Sigmoid colon (tissue), 7 donors: ENCODE results near the gene MPDZ. TPM values are rescaled to one million over a fixed set of nuclear protein-coding genes. Genes with fewer than 3 reads are reported as not detected.

Experiments used
- DNase-seq: peaks from one replicate; pipeline ENCODE4 v3.0.0-alpha.2; 2019
- H3K27ac ChIP-seq, 4 donors: fragments of 200-600 bp; sonication (generic); one replicate each; pipeline ENCODE4 v1.5.1; 2016 to 2019; ENCODE audit warnings: mild to moderate bottlenecking in 1 of 4
- H3K27me3 ChIP-seq, 3 donors: fragments of 200-600 bp; sonication (generic); one replicate each; pipeline ENCODE4 v1.5.1; 2019; ENCODE audit warnings: mild to moderate bottlenecking in 1 of 3
- H3K36me3 ChIP-seq, 4 donors: fragments of 200-600 bp; sonication (generic); one replicate each; pipeline ENCODE4 v1.5.1; 2016 to 2019
- H3K4me1 ChIP-seq, 4 donors: fragments of 200-600 bp; sonication (generic); one replicate each; pipeline ENCODE4 v1.5.1; 2017 to 2019
- H3K4me3 ChIP-seq, 4 donors: fragments of 200-600 bp; sonication (generic); one replicate each; pipeline ENCODE4 v1.5.1; 2017 to 2019; ENCODE audit warnings: mild to moderate bottlenecking in 2 of 4, moderate library complexity in 1 of 4
- H3K9me3 ChIP-seq, 4 donors: fragments of 200-600 bp in 3 of 4; sonication (generic) in 3 of 4; one replicate each; pipeline versions ENCODE4 v1.5.1 to v1.6.1; 2013 to 2019
- CTCF ChIP-seq, 4 experiments: fragments of 450-650 bp in 3 of 4; fragments of 200-600 bp in 1 of 4; IDR thresholded peaks; one replicate each; pipeline ENCODE4 v1.5.1; 2016 to 2019; ENCODE audit warnings: antibody characterized with exemption in 4 of 4, mild to moderate bottlenecking in 3 of 4, moderate library complexity in 2 of 4
- EP300 ChIP-seq, 4 donors: sonication (generic); formaldehyde crosslinking; IDR thresholded peaks; one replicate each; pipeline ENCODE4 v1.6.1; 2017; ENCODE audit warnings: antibody characterized with exemption in 4 of 4
- POLR2A ChIP-seq, 2 donors: fragments of 450-650 bp; IDR thresholded peaks; one replicate each; pipeline ENCODE4 v1.6.1; 2016; ENCODE audit warnings: antibody characterized with exemption in 2 of 2, mild to moderate bottlenecking in 2 of 2, moderate library complexity in 2 of 2
- POLR2AphosphoS5 ChIP-seq, 4 donors: sonication (generic); formaldehyde crosslinking; IDR thresholded peaks; one replicate each; pipeline ENCODE4 v1.6.1; 2017; ENCODE audit warnings: antibody characterized with exemption in 4 of 4
- WGBS, 2 donors: extraction: QIAGEN DNeasy Blood & Tissue Kit; methylation state at CpG; one replicate each; pipeline ENCODE4 v1.1.7; 2013; 5-methylcytosine and 5-hydroxymethylcytosine counted together
- intact Hi-C: fragments of 100-400 bp; cut with DNase I; formaldehyde crosslinking; loops from one replicate; pipeline ENCODE4 v1.15.1; 2023
- polyA plus RNA-seq, 3 donors: library from polyadenylated mRNA; stranded (reverse); fragments of 200-250 nt; gene quantifications; one replicate each; pipeline ENCODE4 v1.2.3, GENCODE V29; 2013
- total RNA-seq, 4 donors: library from RNA; depleted of rRNA; stranded (reverse); fragments of >200 nt; gene quantifications; one replicate each; pipeline ENCODE4 v1.1.0, GENCODE V29; 2016
- donor health status: healthy with polysubstance abuse.
- donor health status: Bipolar disorder and iron deficiency.
- donor health status: healthy.

MPDZ gene
- total and polyA plus RNA-seq, 7 donors, result 3.6 to 72.2 (median 62.8) TPM

- no peak for DNase-seq
- Histone ChIP-seq H3K27ac (no peak overlapping the region), H3K9me3 (no peaks in the 10 kb centered on the region), H3K27me3 (no peaks in the 10 kb centered on the region), H3K4me1 (peaks cover 0 to 31% (median 29%) of the 10 kb centered on the region in 4 donors), H3K36me3 (peaks cover 0 to 34% (median 5%) of the 10 kb centered on the region in 4 donors), H3K4me3 (no peak overlapping the region)
- WGBS, 2 donors, result 65 to 85% methylated on average over 5 of the region's 5 CpGs
- TF ChIP-seq EP300 (IDR thresholded peaks at IDR 0.05), result no peak
- no peak for TF ChIP-seq CTCF (IDR thresholded peaks at IDR 0.05)
- no peak for TF ChIP-seq POLR2AphosphoS5 (IDR thresholded peaks at IDR 0.05)
- TF ChIP-seq POLR2A (IDR thresholded peaks at IDR 0.05), result no peak
- intact Hi-C loops, result no loop called here
These were observed 137.9 kb downstream of the MPDZ start for GRCh38 chr9:13141629-13142028.

DNA sequence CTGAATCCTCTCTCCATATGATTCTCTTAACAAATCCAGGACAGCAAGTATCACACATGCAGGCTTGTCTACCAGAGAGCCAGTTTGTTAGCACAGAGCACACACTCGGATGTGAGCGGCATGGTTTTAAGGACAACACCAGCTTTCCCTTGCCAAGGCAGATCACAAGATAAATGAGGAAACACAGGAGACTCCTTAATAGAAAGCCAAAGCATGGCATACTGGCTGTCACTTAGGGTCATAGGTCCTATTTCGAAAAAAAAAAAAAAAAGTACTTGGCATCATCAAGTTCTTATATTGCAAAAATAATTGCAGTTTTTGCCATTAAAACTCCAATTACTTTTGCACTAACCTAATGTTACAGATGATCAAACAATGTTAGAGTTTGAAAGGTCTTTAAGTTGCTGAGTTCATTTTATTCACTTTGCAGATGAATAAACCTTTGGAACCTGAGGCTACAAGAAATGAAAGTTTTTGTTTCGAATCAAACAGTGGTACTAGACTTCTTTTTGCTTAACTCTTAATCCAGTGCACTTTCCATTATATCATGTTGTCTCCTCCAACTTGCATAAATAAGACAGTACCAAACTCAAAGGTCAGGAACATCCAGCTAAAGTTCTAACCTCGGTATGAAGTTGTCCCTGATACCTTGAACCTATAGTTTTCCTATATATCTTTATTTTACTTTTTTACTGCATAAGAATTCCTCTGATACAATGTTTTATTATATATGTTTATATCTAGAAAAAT is 138.5 kb downstream of the MPDZ start:
- 87% methylated on average over 5 of the region's 5 CpGs for WGBS, 2 donors

GRCh38 chr9:13139641-13140171 is 139.8 kb downstream of the MPDZ start:
- Histone ChIP-seq H3K27ac (peak overlapping the region in 1 of 4 donors; percentile 35), H3K27me3 (no peaks in the 10 kb centered on the region), H3K36me3 (peaks cover 6 to 48% (median 8%) of the 10 kb centered on the region in 4 donors), H3K9me3 (no peaks in the 10 kb centered on the region), H3K4me3 (no peak overlapping the region), H3K4me1 (peaks cover 0 to 29% (median 23%) of the 10 kb centered on the region in 4 donors)
- WGBS, 2 donors, result 51 to 58% methylated on average over 2 of the region's 2 CpGs
- intact Hi-C loops, result no loop called here
- TF ChIP-seq CTCF (IDR thresholded peaks at IDR 0.05) (no peak), POLR2AphosphoS5 (IDR thresholded peaks at IDR 0.05) (no peak), EP300 (IDR thresholded peaks at IDR 0.05) (no peak), POLR2A (IDR thresholded peaks at IDR 0.05) (no peak)
- DNase-seq, result no peak

More for the DNA sequence above, 138.5 kb downstream of the MPDZ start:
- H3K27ac ChIP-seq, result no peak overlapping the region
- H3K36me3 ChIP-seq, result peaks cover 0 to 35% (median 5%) of the 10 kb centered on the region in 4 donors
- H3K9me3 ChIP-seq, result no peaks in the 10 kb centered on the region
- H3K4me1 ChIP-seq, result peaks cover 0 to 31% (median 29%) of the 10 kb centered on the region in 4 donors
- DNase-seq, result no peak
- intact Hi-C loops, result no loop called here
- H3K4me3 ChIP-seq, result no peak overlapping the region
- no peaks in the 10 kb centered on the region for H3K27me3 ChIP-seq
- no peak for TF ChIP-seq EP300 (IDR thresholded peaks at IDR 0.05)

- Histone ChIP-seq H3K27ac (no peak overlapping the region), H3K27me3 (no peaks in the 10 kb centered on the region), H3K36me3 (peaks cover 6 to 71% (median 11%) of the 10 kb centered on the region in 4 donors), H3K4me3 (no peak overlapping the region), H3K4me1 (peaks cover 0 to 14% (median 9%) of the 10 kb centered on the region in 4 donors), H3K9me3 (no peaks in the 10 kb centered on the region)
- 22 to 57% methylated on average over 1 of the region's 1 CpG for WGBS, 2 donors
- DNase-seq, result no peak
- intact Hi-C loops, result no loop called here
- no peak for TF ChIP-seq CTCF (IDR thresholded peaks at IDR 0.05)
- no peak for TF ChIP-seq POLR2AphosphoS5 (IDR thresholded peaks at IDR 0.05)
- TF ChIP-seq POLR2A (IDR thresholded peaks at IDR 0.05), result no peak
- TF ChIP-seq EP300 (IDR thresholded peaks at IDR 0.05), result no peak
These were observed 142.1 kb downstream of the MPDZ start for GRCh38 chr9:13137426-13137825.

GRCh38 chr9:13131991-13132390 is 147.5 kb downstream of the MPDZ start:
- Histone ChIP-seq H3K4me1 (no peaks in the 10 kb centered on the region), H3K36me3 (peaks cover 2 to 83% (median 16%) of the 10 kb centered on the region in 4 donors), H3K27ac (no peak overlapping the region), H3K9me3 (no peaks in the 10 kb centered on the region), H3K27me3 (no peaks in the 10 kb centered on the region), H3K4me3 (no peak overlapping the region)
- DNase-seq, result no peak
- intact Hi-C loops, result no loop called here
- TF ChIP-seq CTCF (IDR thresholded peaks at IDR 0.05) (no peak), POLR2AphosphoS5 (IDR thresholded peaks at IDR 0.05) (no peak), POLR2A (IDR thresholded peaks at IDR 0.05) (no peak), EP300 (IDR thresholded peaks at IDR 0.05) (no peak)
- WGBS, 2 donors, result 89 to 94% methylated on average over 3 of the region's 3 CpGs
